ENCODE data around the gene HNRNPF.

HNRNPF gene

DNA sequence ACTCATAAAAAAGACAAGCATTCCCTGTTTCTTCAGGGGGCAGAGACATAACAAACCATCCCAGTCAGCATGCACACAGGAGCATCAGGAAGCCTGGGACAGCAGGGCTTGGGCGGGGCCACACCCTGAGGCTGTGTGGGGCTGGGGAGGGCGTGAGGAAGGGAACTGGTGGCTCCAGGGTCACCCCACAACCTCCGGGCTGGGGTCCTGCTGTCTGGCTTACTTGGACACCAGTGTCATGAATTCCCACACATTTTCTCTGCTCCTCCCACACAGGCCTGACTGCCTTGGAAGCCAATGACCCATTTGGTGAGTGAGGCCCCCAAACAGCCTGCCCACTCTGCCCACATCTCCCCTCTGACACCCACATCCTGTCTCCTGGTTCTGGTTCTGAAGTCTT, 34.8 kb downstream of the HNRNPF start:
- no peak overlapping the region for H3K4me3 ChIP-seq (ENCODE audit: low read depth, low read length)
- no peak for DNase-seq (ENCODE audit: low read depth)
- no peak for TF ChIP-seq MYC (IDR thresholded peaks at IDR 0.05; ENCODE audit: low read depth, low read length)
- TF ChIP-seq, protein P1, sequence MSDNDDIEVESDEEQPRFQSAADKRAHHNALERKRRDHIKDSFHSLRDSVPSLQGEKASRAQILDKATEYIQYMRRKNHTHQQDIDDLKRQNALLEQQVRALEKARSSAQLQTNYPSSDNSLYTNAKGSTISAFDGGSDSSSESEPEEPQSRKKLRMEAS (IDR thresholded peaks at IDR 0.05; ENCODE audit: low read depth, low read length): no peak
- TF ChIP-seq, protein P2, sequence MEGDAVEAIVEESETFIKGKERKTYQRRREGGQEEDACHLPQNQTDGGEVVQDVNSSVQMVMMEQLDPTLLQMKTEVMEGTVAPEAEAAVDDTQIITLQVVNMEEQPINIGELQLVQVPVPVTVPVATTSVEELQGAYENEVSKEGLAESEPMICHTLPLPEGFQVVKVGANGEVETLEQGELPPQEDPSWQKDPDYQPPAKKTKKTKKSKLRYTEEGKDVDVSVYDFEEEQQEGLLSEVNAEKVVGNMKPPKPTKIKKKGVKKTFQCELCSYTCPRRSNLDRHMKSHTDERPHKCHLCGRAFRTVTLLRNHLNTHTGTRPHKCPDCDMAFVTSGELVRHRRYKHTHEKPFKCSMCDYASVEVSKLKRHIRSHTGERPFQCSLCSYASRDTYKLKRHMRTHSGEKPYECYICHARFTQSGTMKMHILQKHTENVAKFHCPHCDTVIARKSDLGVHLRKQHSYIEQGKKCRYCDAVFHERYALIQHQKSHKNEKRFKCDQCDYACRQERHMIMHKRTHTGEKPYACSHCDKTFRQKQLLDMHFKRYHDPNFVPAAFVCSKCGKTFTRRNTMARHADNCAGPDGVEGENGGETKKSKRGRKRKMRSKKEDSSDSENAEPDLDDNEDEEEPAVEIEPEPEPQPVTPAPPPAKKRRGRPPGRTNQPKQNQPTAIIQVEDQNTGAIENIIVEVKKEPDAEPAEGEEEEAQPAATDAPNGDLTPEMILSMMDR (IDR thresholded peaks at IDR 0.05; ENCODE audit: low read depth, low read length): no peak
- no peak for TF ChIP-seq POLR2A (IDR thresholded peaks at IDR 0.05; ENCODE audit: extremely low read depth, insufficient read length)

DNA sequence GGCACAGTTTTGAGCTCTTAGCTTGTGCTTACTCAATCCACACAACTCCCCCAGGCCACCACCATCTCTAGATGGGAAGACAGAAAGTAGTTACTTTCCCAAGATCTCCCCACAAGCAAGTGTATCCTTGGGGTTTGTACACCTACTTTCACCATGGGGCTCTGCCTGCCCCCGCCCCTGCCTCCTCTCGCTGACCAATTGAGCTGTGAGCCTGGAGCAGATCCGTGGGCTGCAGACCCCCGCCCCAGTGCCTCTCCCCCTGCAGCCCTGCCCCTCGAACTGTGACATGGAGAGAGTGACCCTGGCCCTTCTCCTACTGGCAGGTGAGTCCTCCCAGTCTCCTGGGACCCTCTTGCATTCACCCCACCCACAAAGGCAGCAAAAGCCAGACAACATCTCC, 35.5 kb downstream of the HNRNPF start:
- H3K4me3 ChIP-seq (ENCODE audit: low read depth, low read length): no peak overlapping the region
- TF ChIP-seq, protein P2 (IDR thresholded peaks at IDR 0.05; ENCODE audit: low read depth, low read length): no peak
- no peak for TF ChIP-seq POLR2A (IDR thresholded peaks at IDR 0.05; ENCODE audit: extremely low read depth, insufficient read length)
- TF ChIP-seq, protein P1 (IDR thresholded peaks at IDR 0.05; ENCODE audit: low read depth, low read length): no peak
- no peak for TF ChIP-seq MYC (IDR thresholded peaks at IDR 0.05; ENCODE audit: low read depth, low read length)
- no peak for DNase-seq (ENCODE audit: low read depth)

DNA sequence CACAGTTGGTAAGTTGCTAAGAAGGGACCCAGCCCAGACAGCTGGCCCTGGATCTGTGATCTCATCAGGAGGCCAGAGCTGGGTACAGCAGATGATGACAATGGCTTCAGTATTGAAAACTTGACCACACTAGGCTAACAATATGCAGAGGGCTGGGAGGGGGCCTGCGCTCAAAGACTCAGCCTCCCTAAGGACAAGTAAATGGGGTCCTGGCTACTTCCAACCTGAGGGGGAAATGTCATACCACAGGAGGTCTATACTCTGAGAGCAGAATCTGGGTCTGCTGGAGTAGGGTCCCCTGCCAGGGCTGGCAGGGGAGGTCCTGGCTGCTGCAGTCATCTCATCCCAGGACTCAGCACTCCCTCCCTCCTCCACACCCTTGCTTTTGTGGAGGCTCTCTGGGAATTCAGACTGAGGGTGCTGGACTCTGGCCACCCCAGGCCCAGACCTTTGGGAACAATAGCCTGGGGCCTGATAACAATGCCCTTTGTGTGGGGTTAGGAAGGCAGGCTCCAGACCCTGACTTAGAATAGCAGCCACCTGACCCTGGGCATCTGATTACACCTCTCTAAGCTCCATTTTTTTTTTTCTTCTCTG, 36.1 kb downstream of the HNRNPF start:
- H3K4me3 ChIP-seq (ENCODE audit: low read depth, low read length): no peak overlapping the region
- TF ChIP-seq, protein P1 (IDR thresholded peaks at IDR 0.05; ENCODE audit: low read depth, low read length): no peak
- DNase-seq (ENCODE audit: low read depth): no peak

DNA sequence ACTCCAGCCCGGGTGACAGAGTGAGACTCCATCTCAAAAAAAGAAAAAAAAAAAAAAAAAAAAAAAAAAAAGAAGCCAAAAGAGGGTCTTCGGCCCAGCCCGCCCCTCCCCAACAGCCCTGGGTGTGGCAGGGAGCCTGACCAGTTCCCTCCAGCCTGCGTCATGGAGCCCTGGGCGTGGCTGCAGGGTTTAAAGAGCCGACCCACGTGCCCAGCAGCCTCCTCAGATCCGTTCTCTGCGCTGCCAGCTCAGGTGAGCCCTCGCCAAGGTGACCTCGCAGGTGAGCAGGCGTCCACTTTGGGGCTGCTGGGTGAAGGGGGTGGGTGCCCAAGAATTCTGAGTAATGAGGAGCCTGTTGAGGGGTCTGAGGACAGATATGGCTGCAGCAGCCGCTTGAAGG, 37.6 kb downstream of the HNRNPF start, which contains the start of gene FXYD4:
Gene FXYD4 (plus strand): TSS at position 219 of the 400 bp plus-strand sequence. CDS start 2,111 bp downstream, outside the sequence.
- TF ChIP-seq POLR2A (IDR thresholded peaks at IDR 0.05; ENCODE audit: extremely low read depth, insufficient read length) (no peak), MYC (IDR thresholded peaks at IDR 0.05; ENCODE audit: low read depth, low read length) (no peak)
- H3K4me3 ChIP-seq (ENCODE audit: low read depth, low read length): no peak within 1 kb of the TSS
- DNase-seq (ENCODE audit: low read depth): no peak

DNA sequence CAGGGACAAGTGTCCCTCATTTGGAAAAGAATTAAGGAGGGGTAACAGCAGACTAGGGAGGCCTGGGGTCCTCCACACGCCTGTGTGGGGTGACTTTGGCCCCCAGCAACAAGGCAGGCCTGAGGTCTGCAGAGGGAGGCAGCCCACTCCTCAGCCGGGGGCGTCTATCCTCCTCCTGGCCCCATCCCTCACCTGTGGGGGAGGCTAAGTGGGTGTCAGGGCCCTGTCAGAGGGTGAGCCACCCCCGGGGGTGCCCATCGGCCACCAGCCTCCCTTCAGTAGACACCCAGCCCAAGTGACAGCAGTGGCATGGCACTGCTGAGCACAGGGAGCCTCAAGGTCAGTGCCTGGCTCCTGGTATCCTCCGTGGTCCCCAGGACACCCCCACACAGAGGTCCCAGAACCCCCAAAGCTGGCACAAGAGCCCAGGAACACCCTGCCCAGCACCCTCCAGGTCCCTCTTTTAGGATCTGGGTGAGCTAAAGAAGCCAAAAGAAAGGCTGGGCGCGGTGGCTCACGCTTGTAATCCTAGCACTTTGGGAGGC, 38.2 kb downstream of the HNRNPF start:
- no peak overlapping the region for H3K4me3 ChIP-seq (ENCODE audit: low read depth, low read length)
- no peak for DNase-seq (ENCODE audit: low read depth)
- TF ChIP-seq, protein P2 (IDR thresholded peaks at IDR 0.05; ENCODE audit: low read depth, low read length): no peak
- TF ChIP-seq MYC (IDR thresholded peaks at IDR 0.05; ENCODE audit: low read depth, low read length) (no peak), POLR2A (IDR thresholded peaks at IDR 0.05; ENCODE audit: extremely low read depth, insufficient read length) (no peak)
- TF ChIP-seq, protein P1 (IDR thresholded peaks at IDR 0.05; ENCODE audit: low read depth, low read length): no peak

DNA sequence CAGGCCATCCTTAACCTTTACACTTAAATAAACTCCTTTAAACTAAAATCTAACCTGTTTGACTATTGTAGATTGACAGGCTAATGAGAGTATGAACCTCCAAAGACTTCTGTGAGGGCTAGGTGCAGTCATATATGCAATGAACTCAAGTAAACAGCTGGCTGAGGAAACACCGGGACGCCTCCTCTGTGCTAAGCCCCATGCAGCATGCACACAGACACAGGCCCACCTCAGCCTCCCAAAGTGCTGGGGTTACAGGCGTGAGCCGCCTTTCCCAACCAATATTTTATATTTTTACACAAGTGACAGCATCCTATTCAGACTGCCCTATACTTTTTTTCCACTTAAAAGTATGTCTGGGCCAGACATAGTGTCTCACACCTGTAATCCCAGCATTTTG, 39.1 kb downstream of the HNRNPF start:
- H3K4me3 ChIP-seq (ENCODE audit: low read depth, low read length): no peak overlapping the region
- no peak for TF ChIP-seq MYC (IDR thresholded peaks at IDR 0.05; ENCODE audit: low read depth, low read length)
- no peak for TF ChIP-seq POLR2A (IDR thresholded peaks at IDR 0.05; ENCODE audit: extremely low read depth, insufficient read length)
- TF ChIP-seq, protein P2 (IDR thresholded peaks at IDR 0.05; ENCODE audit: low read depth, low read length): no peak
- TF ChIP-seq, protein P1 (IDR thresholded peaks at IDR 0.05; ENCODE audit: low read depth, low read length): no peak
- DNase-seq (ENCODE audit: low read depth): no peak
